Mesenchymal stem cell (in vitro differentiated cells and primary cell): ENCODE results near the gene HOXA6.
A peak's percentile ranks its signal among the peaks of the same experiment; 100 is the strongest.

Experiments used
- DNase-seq: peaks from one replicate; pipeline ENCODE4 v3.0.0-alpha.2; 2013
- H2AFZ ChIP-seq: one replicate; pipeline ENCODE4 v1.6.1; 2013; ENCODE audit warnings: low read depth, mild to moderate bottlenecking, control low read depth, inconsistent platforms, low read length, moderate library complexity
- H2AK5ac ChIP-seq: 2 replicates; pipeline ENCODE4 v1.6.1; 2013; ENCODE audit warnings: low read length, moderate library complexity, mild to moderate bottlenecking, inconsistent platforms; ENCODE audit not compliant: severe bottlenecking
- H2BK120ac ChIP-seq: one replicate; pipeline ENCODE4 v1.6.1; 2013; ENCODE audit warnings: low read depth, mild to moderate bottlenecking, inconsistent platforms, low read length, moderate library complexity
- H2BK12ac ChIP-seq, 2 experiments: one replicate each; pipeline ENCODE4 v1.6.1; 2013; ENCODE audit warnings: inconsistent platforms in 2 of 2, low read length in 2 of 2, mild to moderate bottlenecking in 2 of 2, moderate library complexity in 2 of 2, control low read depth in 1 of 2
- H2BK15ac ChIP-seq: one replicate; pipeline ENCODE4 v1.6.1; 2013; ENCODE audit warnings: mild to moderate bottlenecking, low read depth, inconsistent platforms; ENCODE audit not compliant: poor library complexity, severe bottlenecking
- H2BK5ac ChIP-seq: 2 replicates; pipeline ENCODE4 v1.6.1; 2013; ENCODE audit warnings: low read depth, mild to moderate bottlenecking, low read length, control low read depth, inconsistent platforms; ENCODE audit not compliant: poor library complexity, severe bottlenecking
- H3K14ac ChIP-seq, 2 experiments: one replicate each; pipeline ENCODE4 v1.6.1; 2013; ENCODE audit warnings: inconsistent platforms in 2 of 2, low read length in 2 of 2, control low read depth in 1 of 2, mild to moderate bottlenecking in 1 of 2, moderate library complexity in 1 of 2
- H3K18ac ChIP-seq, 2 experiments: one replicate each; pipeline ENCODE4 v1.6.1; 2013; ENCODE audit warnings: inconsistent platforms in 2 of 2, low read length in 2 of 2, control low read depth in 1 of 2, low read depth in 1 of 2, mild to moderate bottlenecking in 1 of 2
- H3K23ac ChIP-seq, 2 experiments: one replicate each; pipeline ENCODE4 v1.6.1; 2013; ENCODE audit warnings: inconsistent platforms in 2 of 2, low read length in 2 of 2, mild to moderate bottlenecking in 2 of 2, moderate library complexity in 2 of 2, control low read depth in 1 of 2
- H3K27ac ChIP-seq: 2 replicates; pipeline ENCODE4 v1.5.1; 2013; ENCODE audit warnings: mild to moderate bottlenecking, moderate library complexity, low read length, control low read depth, inconsistent platforms; ENCODE audit not compliant: poor library complexity, severe bottlenecking
- H3K27me3 ChIP-seq, 2 experiments: 2 replicates each; pipeline versions ENCODE4 v1.6.1 to v1.7.0; 2013; ENCODE audit warnings: low read length in 2 of 2, mild to moderate bottlenecking in 2 of 2, moderate library complexity in 2 of 2, control low read depth in 1 of 2, inconsistent platforms in 1 of 2; ENCODE audit not compliant: control insufficient read depth in 1 of 2, insufficient read depth in 1 of 2
- H3K36me3 ChIP-seq, 2 experiments: 2 replicates each; pipeline versions ENCODE4 v1.6.1 to v1.7.0; 2013; ENCODE audit warnings: low read length in 2 of 2, control low read depth in 1 of 2, inconsistent platforms in 1 of 2, low read depth in 1 of 2, mild to moderate bottlenecking in 1 of 2; ENCODE audit not compliant: insufficient read depth in 2 of 2, control insufficient read depth in 1 of 2
- H3K4ac ChIP-seq, 2 experiments: one replicate each; pipeline ENCODE4 v1.6.1; 2013; ENCODE audit warnings: inconsistent platforms in 2 of 2, low read length in 2 of 2, mild to moderate bottlenecking in 2 of 2, moderate library complexity in 2 of 2, control low read depth in 1 of 2, low read depth in 1 of 2
- H3K4me1 ChIP-seq: 2 replicates; pipeline ENCODE4 v1.6.1; 2013; ENCODE audit warnings: low read depth, low read length, control low read depth; ENCODE audit not compliant: control insufficient read depth, insufficient read depth
- H3K4me2 ChIP-seq: 2 replicates; pipeline ENCODE4 v1.6.1; 2013; ENCODE audit warnings: low read length, mild to moderate bottlenecking, inconsistent platforms; ENCODE audit not compliant: poor library complexity, severe bottlenecking
- H3K4me3 ChIP-seq, 2 experiments: 2 replicates each; pipeline versions ENCODE4 v1.5.1 to v1.7.0; 2013; ENCODE audit warnings: low read length in 2 of 2, mild to moderate bottlenecking in 2 of 2, control low read depth in 1 of 2, low read depth in 1 of 2; ENCODE audit not compliant: insufficient read depth in 1 of 2
- H3K79me1 ChIP-seq: replicated peaks from 2 replicates; pipeline ENCODE4 v1.6.1; 2013; ENCODE audit warnings: mild to moderate bottlenecking, control low read depth, low read length, inconsistent platforms; ENCODE audit not compliant: poor library complexity, severe bottlenecking
- H3K9ac ChIP-seq: 2 replicates; pipeline ENCODE4 v1.7.0; 2013; ENCODE audit warnings: mild to moderate bottlenecking, low read length, moderate library complexity
- H3K9me3 ChIP-seq: 2 replicates; pipeline ENCODE4 v1.7.0; 2013; ENCODE audit warnings: mild to moderate bottlenecking, low read length; ENCODE audit not compliant: control insufficient read depth
- H4K8ac ChIP-seq: one replicate; pipeline ENCODE4 v1.6.1; 2013; ENCODE audit warnings: inconsistent platforms, mild to moderate bottlenecking, low read length, moderate library complexity
- H4K91ac ChIP-seq: one replicate; pipeline ENCODE4 v1.6.1; 2013; ENCODE audit warnings: mild to moderate bottlenecking, low read length, inconsistent platforms
- WGBS: methylation state at CpG from one replicate; pipeline ENCODE4 v1.1.7; 2013; ENCODE audit warnings: mixed read lengths; 5-methylcytosine and 5-hydroxymethylcytosine counted together

HOXA6 gene

DNA sequence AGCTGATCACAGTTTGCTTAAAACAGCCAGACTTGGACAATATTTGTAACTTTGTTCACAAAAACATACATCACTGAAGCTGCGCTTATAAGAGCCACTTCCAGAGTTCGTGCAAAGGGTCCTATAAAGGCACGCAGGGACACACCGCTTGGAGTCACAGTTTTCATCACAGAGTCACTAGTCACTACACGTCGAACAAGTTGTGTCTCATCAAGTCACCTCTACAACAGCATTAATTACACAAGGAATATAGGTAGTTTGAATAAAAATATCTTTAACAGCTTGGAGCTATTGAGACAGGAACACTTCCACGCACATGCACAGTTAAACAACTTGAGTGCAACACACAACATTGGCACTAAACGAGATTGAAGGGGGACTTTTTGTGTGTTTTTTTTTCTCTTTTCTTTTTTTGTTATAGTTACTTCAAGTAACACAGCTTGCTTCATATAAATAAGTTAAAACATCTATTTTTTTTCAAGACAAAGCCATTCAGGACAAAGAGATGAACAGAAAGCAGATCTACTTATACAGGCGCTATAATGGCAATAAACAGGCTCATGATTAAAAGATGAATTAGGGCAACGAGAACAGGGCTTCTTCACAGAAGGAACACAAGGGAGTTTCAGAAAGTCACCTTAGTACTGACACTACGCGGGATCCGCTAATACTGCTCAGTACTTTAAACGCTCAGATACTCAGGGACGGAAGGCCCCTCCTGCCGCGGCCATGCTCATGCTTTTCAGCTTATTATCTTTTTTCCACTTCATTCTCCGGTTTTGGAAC is 6.2 kb downstream of the HOXA6 start:
- Histone ChIP-seq H3K27me3 (no peaks in the 10 kb centered on the region), H2BK12ac (no peak overlapping the region), H4K91ac (no peak overlapping the region), H3K4me1 (peaks cover 8% of the 10 kb centered on the region), H3K9ac (peak overlapping the region; percentile 97), H2BK15ac (no peak overlapping the region), H3K14ac (no peak overlapping the region), H2AFZ (no peak overlapping the region), H3K18ac (no peak overlapping the region), H3K9me3 (no peaks in the 10 kb centered on the region), H2BK5ac (no peak overlapping the region), H3K23ac (no peak overlapping the region), H3K4ac (no peak overlapping the region), H3K79me1 (peaks cover 4% of the 10 kb centered on the region), H2BK120ac (no peak overlapping the region), H3K4me3 (peak overlapping the region; percentile 26 to 82), H3K36me3 (peaks cover 8 to 40% of the 10 kb centered on the region in 2 experiments), H3K4me2 (peak overlapping the region; percentile 85), H4K8ac (no peak overlapping the region), H2AK5ac (no peak overlapping the region), H3K27ac (peak overlapping the region; percentile 16)
- DNase-seq: no peak
- 61% methylated on average over 14 of the region's 18 CpGs for WGBS

- no peak overlapping the region for H4K8ac ChIP-seq
- H2AFZ ChIP-seq: no peak overlapping the region
- H2BK120ac ChIP-seq: no peak overlapping the region
- peaks cover 11% of the 10 kb centered on the region for H3K4me1 ChIP-seq
- H2BK15ac ChIP-seq: no peak overlapping the region
- H2BK12ac ChIP-seq: no peak overlapping the region
- DNase-seq: no peak
- H3K9ac ChIP-seq: peak overlapping the region; percentile 97
- peak overlapping the region; percentile 88 for H2BK5ac ChIP-seq
- H3K27ac ChIP-seq: peak overlapping the region; percentile 83
- H3K18ac ChIP-seq: no peak overlapping the region
- H3K79me1 ChIP-seq: no peaks in the 10 kb centered on the region
- no peaks in the 10 kb centered on the region for H3K27me3 ChIP-seq
- no peak overlapping the region for H3K4ac ChIP-seq
- no peaks in the 10 kb centered on the region for H3K9me3 ChIP-seq
- peak overlapping the region; percentile 70 to 82 for H3K4me3 ChIP-seq
- 31% methylated on average over 14 of the region's 15 CpGs for WGBS
- H3K36me3 ChIP-seq: peaks cover 3 to 34% of the 10 kb centered on the region in 2 experiments
- H3K23ac ChIP-seq: no peak overlapping the region
- H4K91ac ChIP-seq: no peak overlapping the region
- no peak overlapping the region for H2AK5ac ChIP-seq
- H3K4me2 ChIP-seq: peak overlapping the region; percentile 49
- H3K14ac ChIP-seq: no peak overlapping the region
These were observed 7.3 kb downstream of the HOXA6 start for GRCh38 chr7:27140126-27140857.

DNA sequence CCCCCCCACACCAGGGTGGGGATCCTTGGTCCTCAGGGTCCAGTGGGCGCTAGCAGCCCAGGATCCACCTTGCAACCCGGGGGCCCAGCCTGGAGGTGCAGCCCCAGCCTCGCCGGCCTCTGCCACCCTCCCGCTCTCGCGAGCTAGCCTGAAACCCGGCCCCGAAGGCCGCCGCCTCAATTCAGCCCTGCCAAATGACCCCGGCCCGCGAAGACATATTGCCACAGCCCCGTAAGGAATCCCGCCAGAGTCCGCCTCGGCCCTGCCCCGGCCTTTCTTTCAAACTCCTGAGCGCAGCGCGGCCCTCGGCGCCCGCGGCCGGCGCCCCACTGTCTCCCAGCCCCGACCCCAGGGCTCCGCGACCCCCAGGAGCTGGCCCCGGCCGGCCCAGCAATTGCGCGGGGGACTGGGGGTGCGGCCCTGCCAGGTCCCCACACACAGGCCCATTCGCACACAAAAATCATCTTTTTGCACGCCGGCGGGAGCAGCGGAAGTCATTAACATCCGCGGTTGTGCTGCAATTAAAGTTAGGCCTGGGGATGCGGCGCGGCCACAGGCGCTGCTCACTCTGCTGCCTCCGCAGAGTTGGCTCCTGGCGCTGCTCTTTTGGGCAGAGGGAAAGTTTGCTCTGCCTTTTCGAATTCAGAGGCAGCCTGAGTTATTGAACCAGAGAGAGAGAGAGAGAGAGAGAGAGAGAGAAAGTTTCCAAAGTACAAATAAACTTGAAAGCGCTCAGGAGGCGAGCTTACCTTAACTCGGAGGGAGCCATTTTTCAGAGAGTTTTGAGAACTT is 8.0 kb downstream of the HOXA6 start:
- Histone ChIP-seq H2BK5ac (peak overlapping the region; percentile 88), H4K91ac (peak overlapping the region; percentile 28), H3K27ac (peak overlapping the region; percentile 83), H3K36me3 (peaks cover 3 to 29% of the 10 kb centered on the region in 2 experiments), H3K23ac (no peak overlapping the region), H3K9ac (peak overlapping the region; percentile 97), H3K4me3 (peak overlapping the region; percentile 70 to 82), H3K27me3 (no peaks in the 10 kb centered on the region), H2AFZ (no peak overlapping the region), H3K4ac (peak overlapping the region in 1 of 2 experiments; percentile 55), H3K79me1 (no peaks in the 10 kb centered on the region), H2AK5ac (peak overlapping the region; percentile 41), H3K4me2 (peak overlapping the region; percentile 49), H3K18ac (peak overlapping the region in 1 of 2 experiments; percentile 21), H2BK12ac (peak overlapping the region in 1 of 2 experiments; percentile 57), H3K9me3 (no peaks in the 10 kb centered on the region), H3K4me1 (peaks cover 11% of the 10 kb centered on the region), H2BK15ac (peak overlapping the region; percentile 20), H2BK120ac (no peak overlapping the region), H3K14ac (no peak overlapping the region), H4K8ac (peak overlapping the region; percentile 78)
- DNase-seq: peak; percentile 25
- 6% methylated on average over 52 of the region's 53 CpGs for WGBS
